Stimulated activated CD4-positive, alpha-beta T cell treated with anti-CD3 and anti-CD28 coated beads, Interleukin-15, amount 100 ng/mL, for 1 hour (primary cell): ENCODE results near the gene ITPR2.
"Not testable (repeated sequence)": the region's sequence is repeated elsewhere in the genome, so short reads cannot be mapped to it uniquely, and the experiment has no call there.

Experiments used
- DNase-seq, 2 donors: peaks; one replicate each; pipeline ENCODE4 v3.0.0-alpha.2; 2020; ENCODE audit warnings: low read depth in 1 of 2, low spot score in 1 of 2

The ITPR2 gene

DNA sequence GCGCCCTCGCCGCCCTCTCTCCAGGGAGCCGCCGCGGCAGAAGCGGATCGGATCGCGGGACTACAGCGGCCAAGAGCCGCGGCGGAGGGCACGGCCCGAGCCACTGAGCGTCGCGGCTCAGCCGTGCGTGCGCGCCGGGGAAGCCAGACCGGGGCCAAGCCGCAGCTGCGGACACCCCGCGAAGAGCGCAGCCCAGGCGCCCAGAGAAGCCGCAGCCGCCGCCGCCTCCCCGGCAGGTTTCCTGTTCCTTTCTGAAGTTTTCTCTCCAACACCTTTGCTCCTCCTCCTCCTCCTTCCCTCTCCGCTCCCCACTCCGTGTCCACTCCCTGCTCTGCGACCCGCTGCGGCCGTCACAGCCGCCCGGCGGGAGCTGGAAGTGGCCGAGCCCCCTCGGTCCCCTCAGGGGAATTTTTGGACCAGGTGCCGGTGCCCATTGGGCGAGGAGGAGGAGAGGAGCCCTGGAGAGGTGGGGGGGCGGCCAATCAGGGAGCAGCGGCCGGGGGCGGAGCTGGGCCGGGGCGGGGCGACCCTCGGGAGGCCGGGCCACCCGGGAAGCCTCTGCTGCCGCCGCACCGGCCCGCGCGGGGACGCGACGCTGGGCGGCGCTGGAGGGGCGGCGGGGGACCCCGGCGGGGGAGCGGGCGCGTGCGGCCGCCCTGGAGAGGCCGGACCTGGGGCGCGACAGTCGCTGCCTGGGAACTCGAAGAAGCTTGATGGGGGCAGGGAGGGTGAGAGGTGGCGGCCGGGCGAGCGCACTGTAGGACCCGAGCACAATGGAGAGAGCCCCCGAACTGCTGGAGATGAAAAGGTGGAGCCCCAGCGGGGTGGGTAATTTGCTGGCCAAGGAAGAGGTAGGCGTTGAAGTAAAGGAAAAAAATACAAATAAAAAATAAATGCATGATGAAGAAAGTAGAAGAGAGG is at the start of gene ITPR2:
Gene ITPR2 (minus strand): TSS at position 373 of the 921 bp plus-strand sequence. CDS start 413 bp downstream, outside the sequence.
- DNase-seq: peak; percentile 82 to 92

GRCh38 chr12:26880625-26881024 is 47.6 kb upstream of the ITPR2 start:
- DNase-seq: no peak

GRCh38 chr12:26878661-26879119 is 45.7 kb upstream of the ITPR2 start:
- no peak for DNase-seq

DNA sequence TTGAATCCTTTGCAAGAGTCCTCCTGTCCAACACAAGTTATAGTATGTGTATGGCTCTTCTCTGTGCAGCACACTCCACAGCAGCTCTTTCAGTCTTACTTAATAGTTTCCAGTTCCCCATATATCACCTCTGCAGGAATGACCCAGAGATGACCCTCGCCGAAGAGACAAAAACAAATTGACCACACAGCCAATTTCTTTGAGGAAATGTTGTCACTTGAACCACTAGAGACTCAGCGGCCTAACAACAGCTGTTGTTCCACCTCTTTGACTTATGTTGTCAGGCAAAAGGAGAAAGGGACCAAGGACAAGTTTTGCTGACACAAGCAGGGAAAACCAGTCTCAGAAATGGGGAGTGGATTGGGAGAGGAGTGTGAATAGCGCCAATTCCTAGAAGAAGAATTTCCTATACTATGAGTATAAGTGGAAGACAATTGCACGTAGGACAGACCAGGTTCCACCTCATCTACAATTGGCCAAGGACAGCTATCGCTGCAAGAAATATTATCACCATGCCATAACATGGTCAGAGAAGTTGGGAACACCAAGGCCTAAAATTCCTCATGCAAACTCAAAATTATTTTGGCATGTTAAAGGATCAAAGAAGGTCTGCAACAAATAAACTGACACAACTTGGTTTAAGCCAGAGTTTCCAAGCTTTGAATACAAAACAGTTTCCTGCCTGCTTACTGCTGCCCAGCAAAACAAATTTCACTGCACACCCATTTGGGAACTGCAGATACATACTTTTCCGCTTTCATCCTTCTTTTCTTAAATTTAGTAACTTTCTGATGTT is 41.7 kb upstream of the ITPR2 start:
- DNase-seq: no peak

DNA sequence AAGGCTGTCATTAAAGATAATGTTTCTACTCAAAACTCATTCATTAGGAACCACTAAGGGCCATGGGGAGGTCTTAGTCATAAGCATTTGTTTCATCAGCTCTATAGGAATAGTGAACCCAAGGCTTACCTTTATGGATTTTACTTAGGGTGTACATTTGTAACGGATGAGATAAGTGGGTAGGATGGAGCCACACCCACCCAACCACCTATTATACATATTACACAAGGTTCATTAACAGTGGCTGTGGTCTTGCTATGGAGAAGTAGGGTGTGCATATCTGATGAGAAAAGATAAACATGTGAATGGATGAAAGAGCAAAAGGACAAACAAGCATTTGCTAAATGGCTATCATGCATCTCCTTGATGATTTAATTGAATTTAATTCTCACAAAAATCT is 39.6 kb upstream of the ITPR2 start:
- no peak for DNase-seq

GRCh38 chr12:26871985-26872384 is 39.0 kb upstream of the ITPR2 start:
- DNase-seq: no peak

GRCh38 chr12:26870491-26871419 is 37.8 kb upstream of the ITPR2 start:
- DNase-seq: no peak

- no peak for DNase-seq
Measured at GRCh38 chr12:26869908-26870459, 37.0 kb upstream of the ITPR2 start.

DNA sequence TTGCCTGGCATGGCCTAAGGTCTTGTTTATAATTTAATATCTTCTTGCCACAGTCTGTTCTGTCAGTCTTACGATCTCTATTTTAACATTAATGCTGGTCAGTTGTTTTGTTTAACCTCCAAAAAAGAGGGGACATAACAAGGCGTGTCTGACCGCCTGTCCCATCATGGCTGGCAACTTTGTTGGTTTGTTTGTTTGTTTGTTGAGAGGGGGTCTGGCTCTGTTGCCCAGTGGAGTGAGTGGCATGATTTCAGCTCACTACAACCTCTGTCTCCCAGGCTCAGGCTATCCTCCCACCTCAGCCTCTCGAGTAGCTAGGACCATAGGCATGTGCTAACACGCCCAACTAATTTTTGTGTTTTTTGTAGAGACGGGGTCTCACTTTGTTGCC is 36.1 kb upstream of the ITPR2 start:
- no peak for DNase-seq

DNA sequence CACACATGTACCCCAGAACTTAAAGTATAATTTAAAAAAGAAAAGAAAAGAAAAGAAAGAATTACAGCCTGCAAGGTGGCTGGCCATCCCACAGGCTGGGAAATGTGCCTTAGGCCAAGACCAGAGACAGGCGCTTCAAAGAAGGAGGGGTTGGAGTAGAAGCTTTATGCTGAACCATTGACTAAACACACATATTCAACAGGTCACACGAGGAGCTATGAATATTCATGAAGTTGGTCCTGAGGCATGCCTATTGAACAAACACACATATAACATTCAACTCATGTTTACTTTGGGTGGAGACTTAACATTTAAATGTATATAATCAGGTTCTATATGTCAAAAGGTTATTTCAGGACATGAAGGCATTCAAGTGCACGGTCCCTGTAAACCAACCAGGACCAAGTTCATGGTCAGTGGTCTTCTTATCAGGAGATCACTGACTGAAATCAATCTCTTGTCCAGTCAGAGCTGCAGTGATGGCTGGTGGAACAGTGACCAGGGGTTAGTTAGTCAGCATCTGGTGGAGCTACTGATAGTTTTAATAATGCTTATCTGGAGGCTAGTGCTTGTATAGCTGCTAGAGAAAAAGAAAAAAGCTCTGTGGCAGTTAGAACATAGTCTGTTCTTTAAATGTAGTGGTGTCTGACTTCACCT is 35.6 kb upstream of the ITPR2 start:
- no peak for DNase-seq

- no peak for DNase-seq
Measured at GRCh38 chr12:26867080-26867479, 34.1 kb upstream of the ITPR2 start.

GRCh38 chr12:26863515-26863914 is 30.5 kb upstream of the ITPR2 start:
- no peak for DNase-seq

GRCh38 chr12:26862787-26863186 is 29.8 kb upstream of the ITPR2 start:
- DNase-seq: not testable (repeated sequence)

- no peak for DNase-seq
Measured at GRCh38 chr12:26861690-26862089, 28.7 kb upstream of the ITPR2 start.

GRCh38 chr12:26857465-26858176 is 24.6 kb upstream of the ITPR2 start:
- no peak for DNase-seq

- DNase-seq: no peak
Measured at GRCh38 chr12:26855337-26855736, 22.3 kb upstream of the ITPR2 start.

DNA sequence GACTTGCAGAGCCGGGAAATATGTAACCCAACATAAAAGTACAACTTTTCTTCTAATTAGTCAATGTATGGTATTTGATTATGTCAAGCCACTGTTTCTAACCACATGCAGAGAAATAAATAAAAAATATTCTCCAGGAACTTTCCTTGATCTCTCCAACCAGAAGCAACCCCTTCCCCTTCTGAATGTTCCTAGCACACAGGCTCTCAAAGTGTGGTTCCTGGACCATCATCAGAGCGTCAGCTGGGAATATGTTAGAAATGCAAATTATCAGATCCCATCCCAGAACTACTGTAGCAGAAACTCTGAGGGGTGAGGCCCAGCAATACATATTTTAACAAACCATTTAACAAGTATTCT is 21.0 kb upstream of the ITPR2 start:
- DNase-seq: no peak

- DNase-seq: peak; percentile 45 to 46
Measured at GRCh38 chr12:26853303-26854030, 20.5 kb upstream of the ITPR2 start.
